Astrocyte (in vitro differentiated cells and primary cell): ENCODE results near the gene NUDT5.

Experiments
- CTCF ChIP-seq: IDR thresholded peaks from 2 replicates; pipeline ENCODE4 v1.5.1; 2011; ENCODE audit warnings: low read depth, mild to moderate bottlenecking, inconsistent platforms, low read length, moderate library complexity; ENCODE audit not compliant: insufficient read depth
- EZH2 ChIP-seq: IDR thresholded peaks from 2 replicates; pipeline ENCODE4 v1.6.1; 2012; ENCODE audit warnings: mild to moderate bottlenecking, low read length, inconsistent platforms; ENCODE audit not compliant: insufficient read depth

GRCh38 chr10:12135631-12136030 lies 60.1 kb downstream of the NUDT5 start:
- TF ChIP-seq CTCF (no peak), EZH2 (no peak)
